GM19193 (cell line): ENCODE results near the gene PTPRK.

ENCODE experiments used
- POLR2A ChIP-seq: IDR thresholded peaks from 4 replicates; pipeline ENCODE4 v1.6.1; 2011; ENCODE audit not compliant: insufficient read depth, insufficient read length; ENCODE audit errors: extremely low read depth

The PTPRK gene

DNA sequence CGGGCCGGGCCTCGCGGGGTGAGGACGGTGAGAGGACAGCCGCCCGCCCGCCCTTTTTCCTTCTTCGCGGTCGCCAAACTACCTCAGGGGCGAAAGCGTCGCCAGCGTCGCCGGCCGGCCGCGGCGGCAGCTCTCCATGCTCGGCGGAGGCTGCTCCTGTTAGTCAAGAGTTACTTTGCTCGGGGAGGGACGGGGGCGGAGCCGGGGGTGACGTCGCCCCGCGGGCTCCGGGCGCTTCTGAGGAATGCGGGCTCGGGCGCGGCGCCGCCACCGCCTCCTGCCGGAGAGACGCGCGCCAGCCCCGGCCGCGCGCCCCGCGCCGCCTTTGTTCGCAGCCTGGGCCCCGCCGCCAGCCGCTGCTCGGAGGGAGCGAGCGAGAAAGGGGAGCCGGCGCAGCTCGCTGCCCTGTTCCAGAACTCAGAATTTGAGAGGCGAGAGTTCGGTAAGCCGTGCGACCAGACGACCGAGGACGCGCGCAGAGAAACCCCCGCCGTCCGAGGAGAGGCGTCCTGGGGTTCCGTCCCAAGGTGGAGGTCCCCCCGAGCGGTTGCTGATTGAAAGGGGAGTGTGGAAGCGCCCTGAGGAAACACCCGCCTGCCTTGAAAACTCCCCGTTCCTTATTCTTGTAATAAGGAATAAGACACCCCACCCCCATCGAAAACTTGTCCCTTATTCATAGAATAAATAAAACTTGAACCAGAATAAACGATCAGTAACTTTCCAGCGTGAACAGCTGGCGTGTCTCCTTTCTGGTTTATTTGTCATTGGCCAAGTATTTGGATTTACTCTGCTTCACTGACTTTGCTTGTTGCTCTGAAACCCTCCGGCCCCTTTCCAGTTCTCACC, at the start of gene PTPRK:
Gene PTPRK (minus strand): TSS at position 164 of the 846 bp plus-strand sequence. CDS start 241 bp downstream, outside the sequence.
- peak; percentile 70 for TF ChIP-seq POLR2A

DNA sequence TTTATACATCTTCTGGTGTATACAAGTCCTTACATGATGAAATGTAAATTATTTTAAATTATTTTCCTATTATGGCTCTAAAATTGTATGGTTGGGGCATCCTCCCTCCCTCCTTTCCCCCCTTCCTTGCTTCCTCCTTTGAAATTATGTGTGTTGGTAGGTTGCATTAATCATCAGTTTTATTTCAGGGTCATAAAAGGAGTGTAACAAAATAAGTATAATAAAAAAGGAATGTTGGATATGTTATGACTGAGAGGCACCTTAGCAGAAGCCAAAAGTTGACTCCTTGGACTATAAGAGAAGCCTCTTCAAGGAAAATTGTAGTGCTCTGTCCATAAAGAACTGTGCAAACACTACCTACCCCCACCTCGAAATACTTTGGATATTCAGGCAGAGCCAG, 46.6 kb upstream of the PTPRK start:
- no peak for TF ChIP-seq POLR2A

DNA sequence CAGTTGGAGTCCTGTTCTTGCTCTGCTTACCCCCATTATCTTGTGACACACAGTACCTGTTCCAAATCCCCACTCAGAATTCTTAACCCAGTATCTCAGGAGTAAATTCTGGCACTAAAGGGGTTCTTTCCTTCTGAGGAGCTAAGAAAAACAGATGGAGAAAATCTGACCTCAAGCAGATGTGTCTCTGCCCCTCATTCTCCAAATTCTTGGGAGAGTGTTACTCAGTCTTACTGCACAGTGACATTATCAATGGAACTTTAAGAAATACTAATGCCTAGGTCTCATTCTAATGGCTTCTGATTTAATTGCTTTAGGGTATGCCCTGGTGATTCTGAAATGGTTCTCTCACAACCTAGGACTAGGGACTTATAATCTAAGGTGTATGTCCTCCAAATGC, 40.6 kb upstream of the PTPRK start:
- TF ChIP-seq POLR2A, result no peak

DNA sequence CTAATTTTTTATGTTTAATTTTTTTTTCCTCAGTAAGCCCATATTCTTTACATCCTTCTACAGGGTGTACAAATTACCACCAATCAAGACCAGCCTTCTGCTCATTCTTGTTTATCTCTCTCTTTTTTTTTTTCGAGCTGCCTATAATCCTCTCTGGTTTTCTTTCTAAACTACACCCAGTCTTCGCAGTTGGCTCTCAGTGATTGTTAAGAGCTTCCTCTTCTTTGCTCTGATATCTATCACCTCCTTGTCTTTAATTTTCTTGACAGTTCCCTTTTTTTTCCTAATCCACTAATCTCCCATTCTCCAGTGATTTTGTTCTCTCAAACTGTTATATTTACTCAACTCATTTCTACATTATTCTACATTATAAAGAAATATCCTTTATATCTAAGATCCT, 38.5 kb upstream of the PTPRK start:
- TF ChIP-seq POLR2A, result no peak

DNA sequence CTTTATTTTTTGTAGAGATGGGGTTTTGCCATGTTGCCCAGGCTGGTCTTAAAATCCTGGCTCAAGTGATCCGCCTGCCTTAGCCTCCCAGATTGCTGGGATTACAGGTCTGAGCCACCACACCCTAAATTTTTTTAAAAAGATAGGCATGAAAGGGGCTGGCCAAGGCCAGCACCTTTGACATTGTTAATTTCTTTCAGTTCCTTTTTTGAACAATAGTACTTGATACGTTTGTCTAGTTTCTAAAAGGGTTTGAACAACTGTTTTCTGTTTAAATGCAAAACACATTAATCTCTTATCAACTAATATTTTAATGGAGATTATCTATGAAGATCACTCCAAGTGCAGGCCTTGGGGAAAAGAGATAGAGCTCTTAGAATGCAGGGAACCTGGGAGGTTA, 37.6 kb upstream of the PTPRK start:
- TF ChIP-seq POLR2A, result no peak

DNA sequence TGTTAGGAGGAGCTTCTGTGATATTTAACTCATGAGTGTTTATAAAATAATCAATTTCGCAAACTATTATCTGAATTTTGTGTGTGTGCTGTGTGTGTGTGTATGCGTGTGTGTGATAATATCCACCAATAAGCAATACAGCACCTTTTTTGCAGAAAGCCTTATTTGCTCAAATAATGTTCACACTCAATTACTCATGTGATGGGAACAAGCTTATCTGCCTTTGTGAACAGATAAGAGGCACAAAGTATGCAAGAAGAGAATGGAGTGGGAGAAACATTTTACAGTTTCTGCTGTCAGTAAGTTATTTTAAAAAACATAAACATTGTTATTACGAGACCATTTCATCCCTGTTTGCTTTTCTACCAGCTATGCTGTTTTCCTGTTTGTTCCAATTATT, 36.7 kb upstream of the PTPRK start:
- TF ChIP-seq POLR2A, result no peak

DNA sequence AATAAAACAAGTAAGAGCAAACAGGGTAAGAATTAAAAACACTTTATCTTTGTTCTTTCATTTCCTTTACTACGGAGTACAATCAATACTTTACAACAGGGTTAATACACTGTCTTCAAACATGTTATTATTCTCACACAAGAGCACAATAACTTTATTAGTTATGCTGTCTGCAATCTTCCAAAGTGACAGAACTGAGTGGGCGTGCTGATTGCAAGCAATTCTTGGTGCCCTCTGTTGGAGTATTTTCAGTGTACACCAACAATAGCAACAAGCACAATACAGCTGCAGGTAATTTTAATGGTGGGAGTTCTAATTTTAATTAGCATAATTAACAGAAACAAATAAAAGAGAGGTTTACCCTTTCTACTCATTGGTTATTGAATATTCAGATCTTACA, 33.9 kb upstream of the PTPRK start:
- TF ChIP-seq POLR2A, result no peak

DNA sequence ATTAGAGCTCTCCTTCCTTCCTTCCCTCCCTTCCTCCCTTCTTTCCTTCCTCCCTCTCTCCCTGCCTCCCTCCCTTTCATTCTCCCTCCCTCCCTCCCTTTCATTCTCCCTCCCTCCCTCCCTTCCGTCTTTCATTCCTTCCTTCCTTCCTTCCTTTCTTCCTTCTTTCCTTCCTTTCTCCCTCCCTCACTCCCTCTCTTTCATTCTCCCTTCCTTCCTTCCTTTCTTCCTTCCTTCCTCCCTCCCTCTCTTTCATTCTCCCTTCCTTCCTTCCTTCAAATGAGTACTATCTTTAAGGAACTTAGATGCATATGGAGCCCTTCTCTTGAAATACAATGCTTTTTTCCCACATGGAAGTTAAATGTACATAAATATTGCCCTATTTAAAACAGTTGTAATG, 20.9 kb upstream of the PTPRK start:
- TF ChIP-seq POLR2A, result no peak

DNA sequence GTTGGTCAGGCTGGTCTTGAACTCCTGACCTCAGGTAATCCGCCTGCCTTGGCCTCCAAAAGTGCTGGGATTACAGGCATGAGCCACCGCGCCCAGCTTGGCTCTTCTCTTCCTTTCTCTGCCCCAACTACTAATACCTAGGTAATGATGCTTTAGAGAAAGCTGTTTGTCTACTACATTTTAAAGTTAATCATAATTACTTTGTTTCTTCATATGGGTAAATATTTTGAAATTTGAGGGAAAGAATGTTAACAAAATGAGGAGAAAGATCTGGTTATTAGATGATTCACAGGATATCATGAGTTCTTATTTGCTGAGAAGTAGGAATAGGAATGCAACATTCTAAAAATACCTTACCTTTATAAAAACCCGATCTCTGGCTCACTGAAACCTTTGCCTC, 18.4 kb upstream of the PTPRK start:
- no peak for TF ChIP-seq POLR2A

DNA sequence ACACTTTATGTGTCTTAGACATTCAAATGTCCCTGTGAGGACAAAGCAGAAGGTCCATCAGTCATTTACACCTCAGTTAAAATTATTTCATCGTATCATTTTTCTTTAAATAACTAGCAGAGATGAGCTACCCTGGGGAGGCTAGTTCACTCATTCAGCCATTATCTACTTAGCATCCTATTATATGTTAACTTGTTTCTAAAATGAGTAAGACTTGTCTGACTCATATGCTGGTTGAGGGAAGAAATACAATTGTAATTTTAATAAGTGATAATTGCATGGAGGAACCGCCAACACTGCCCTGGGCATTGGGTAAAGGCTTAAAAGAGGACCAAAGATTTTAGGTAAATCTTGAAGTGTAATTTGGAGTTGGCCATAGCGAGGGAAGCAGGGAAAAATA, 12.4 kb upstream of the PTPRK start:
- no peak for TF ChIP-seq POLR2A

DNA sequence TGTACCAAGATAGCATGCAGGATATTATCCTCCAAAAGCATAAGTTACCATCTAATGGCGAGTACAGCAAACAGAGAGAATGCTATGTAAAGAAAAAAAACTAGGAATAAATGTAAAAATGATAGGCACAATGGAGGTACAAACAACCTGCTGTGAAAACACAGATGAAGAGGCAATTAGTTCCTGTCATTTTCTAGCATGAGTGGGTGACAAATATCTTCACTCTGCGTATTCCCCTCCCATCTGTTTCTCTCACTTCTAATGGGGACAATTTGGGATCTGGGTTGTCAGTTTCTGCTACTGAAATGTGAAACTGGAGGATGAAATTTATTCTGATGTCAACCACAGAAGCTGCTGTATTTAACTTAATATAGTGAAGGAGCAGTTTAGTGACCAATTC, 11.7 kb upstream of the PTPRK start:
- TF ChIP-seq POLR2A, result no peak

DNA sequence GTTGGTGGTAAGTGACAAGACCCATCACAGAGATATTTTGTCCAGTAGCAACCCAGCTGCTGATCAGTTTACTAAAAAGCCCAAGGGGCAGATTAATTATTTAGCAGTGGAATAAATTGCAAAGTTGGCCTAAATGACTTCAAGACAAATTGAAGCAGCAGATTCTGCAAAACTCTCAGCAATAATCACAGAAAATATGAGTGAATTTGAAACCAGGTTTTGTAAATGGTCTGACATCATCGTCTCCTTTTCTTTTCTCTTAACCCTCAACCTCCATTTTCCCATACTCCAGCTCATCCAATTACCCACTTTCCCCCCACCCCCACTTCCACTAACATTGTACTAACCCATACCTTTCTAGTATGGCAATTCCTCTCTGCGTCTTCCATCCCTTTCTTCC, 11.3 kb upstream of the PTPRK start:
- no peak for TF ChIP-seq POLR2A

DNA sequence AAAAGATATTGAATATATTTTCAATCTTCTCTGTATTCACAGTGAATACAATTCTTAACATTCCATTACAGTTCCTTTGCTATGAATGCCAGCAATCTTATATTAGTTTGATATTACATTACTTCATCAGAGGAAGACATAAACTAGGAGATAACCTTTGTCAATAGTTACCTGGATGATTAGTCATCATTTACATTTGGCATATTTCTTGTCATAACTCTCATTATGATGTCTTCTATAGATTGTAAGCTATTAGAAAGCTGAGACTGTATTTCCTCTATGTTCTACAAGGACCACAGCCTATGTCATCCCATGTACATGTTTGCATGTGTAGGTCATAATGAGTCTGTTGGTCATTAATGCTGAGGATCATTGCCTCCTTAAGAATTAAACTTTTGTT, 7.8 kb upstream of the PTPRK start:
- TF ChIP-seq POLR2A, result no peak

DNA sequence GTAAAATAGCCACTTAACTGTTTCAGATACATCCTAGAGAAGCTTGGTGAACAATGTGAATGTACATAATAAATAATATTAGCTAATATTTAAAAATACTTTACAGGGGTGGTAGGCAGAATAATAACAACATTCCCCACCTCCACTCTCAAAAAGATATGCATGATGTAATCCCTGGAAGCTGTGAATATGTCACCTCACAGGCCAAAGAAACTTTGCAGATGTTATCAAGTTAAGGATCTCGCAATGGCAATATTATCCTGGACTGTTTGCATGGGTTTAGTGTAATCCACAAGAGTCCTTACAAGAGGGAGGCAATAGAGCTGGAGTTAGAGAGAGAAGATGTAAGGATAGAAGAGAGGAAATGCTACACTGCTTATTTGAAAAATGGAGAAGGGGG, 7.0 kb upstream of the PTPRK start:
- TF ChIP-seq POLR2A, result no peak

DNA sequence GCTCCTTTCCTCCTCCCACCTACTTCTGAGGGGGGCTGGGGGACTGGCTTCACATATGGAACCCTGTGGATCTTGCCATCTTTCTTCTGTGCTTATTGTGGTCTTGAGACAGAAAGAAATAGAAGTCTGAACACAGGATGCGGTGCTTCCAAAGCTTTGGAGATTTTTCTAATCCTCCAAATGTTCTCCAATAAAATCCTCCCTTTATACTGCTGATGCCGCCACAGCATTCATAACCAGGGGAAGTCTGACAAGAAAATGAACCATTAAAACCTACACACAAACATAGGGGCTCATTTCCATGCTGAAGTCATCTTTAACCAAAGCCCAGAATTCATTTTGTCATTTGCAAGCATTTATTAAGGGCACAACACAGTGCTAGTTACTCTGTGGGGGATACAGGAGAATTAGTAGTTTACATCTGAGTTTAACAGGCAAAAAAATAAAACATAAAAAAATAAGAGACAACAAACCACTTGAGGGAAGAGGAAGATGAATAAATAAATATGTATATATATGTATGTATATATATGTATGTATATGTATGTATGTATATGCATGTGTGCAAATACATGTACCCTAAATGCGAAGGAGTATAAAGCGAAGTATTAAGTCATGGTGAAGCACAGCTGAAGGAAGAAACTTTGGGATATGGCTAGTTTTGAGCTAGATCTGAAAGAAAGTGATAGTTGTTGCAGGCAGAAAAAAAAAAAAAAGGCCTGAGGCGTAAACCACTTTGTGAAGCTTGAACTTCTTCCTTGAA, 5.9 kb upstream of the PTPRK start:
- no peak for TF ChIP-seq POLR2A

DNA sequence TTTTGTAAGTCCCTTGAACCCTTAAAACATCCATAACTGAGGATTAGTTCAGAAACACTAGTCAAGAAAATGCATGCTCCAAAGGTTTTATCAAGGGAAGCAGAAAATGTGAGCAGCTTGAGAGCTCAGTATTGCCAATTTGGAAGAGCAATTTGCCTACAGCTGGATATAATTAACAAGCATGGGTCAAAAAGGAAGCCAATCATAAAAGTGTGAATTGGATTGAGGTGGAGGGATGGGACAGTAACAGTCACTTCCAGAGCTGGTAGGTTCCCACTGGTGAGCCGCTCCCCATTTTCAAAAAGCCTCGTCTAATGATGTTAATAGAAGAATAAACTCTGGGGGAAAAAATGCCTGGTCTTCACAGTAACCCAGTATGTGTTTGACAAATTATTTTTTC, 5.0 kb upstream of the PTPRK start:
- no peak for TF ChIP-seq POLR2A
